Measurements from ENCODE around the gene MT1A.

The MT1A gene

DNA sequence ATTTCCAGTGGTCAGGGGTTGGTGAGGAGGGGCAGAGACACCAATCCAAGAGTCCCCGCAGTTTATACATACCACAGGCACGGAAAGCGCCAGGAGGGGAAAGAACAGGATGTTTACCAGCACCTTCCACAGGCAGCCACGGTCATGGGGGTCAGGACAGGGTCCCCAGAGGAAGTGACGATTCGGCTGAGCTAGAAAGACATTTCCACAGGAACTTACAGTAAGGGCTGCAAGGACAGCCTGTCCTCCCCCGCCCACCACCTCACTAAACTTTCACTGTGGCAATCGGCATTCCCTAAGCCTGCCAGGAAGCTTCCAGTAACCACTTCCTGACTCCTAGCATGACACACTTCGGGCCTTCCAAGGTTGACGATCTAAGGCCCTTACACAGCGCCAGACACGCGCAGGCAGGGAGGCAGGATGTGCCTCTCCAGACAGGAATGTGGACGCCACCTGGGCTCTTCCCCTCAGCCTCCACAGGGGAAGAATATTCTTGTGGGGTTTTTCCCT is 31.3 kb upstream of the MT1A start:
- no peak overlapping the region for H3K4me3 ChIP-seq (ENCODE audit: low read depth, low read length)
- DNase-seq (ENCODE audit: low read depth), result no peak
- TF ChIP-seq, protein P1, sequence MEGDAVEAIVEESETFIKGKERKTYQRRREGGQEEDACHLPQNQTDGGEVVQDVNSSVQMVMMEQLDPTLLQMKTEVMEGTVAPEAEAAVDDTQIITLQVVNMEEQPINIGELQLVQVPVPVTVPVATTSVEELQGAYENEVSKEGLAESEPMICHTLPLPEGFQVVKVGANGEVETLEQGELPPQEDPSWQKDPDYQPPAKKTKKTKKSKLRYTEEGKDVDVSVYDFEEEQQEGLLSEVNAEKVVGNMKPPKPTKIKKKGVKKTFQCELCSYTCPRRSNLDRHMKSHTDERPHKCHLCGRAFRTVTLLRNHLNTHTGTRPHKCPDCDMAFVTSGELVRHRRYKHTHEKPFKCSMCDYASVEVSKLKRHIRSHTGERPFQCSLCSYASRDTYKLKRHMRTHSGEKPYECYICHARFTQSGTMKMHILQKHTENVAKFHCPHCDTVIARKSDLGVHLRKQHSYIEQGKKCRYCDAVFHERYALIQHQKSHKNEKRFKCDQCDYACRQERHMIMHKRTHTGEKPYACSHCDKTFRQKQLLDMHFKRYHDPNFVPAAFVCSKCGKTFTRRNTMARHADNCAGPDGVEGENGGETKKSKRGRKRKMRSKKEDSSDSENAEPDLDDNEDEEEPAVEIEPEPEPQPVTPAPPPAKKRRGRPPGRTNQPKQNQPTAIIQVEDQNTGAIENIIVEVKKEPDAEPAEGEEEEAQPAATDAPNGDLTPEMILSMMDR (IDR thresholded peaks at IDR 0.05; ENCODE audit: control insufficient read depth, extremely low read depth, insufficient read depth), result no peak

DNA sequence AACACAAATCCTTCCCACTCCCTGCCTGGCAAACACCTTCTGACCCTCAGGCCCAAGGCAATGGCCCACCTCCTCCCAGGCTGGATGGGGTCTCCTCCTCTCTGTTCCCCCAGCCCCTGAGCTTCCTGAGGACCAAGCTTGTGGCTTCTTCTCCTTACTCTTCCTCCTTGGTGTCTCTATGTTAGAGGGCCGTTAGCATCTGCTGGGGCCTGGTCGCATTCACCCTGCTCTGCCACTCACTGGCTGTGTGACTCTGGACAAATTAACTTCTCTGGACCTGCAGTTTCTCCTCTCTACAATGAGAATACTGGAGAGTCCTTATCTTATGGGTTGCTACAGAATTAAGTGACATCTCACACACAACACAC is 30.8 kb upstream of the MT1A start:
- H3K4me3 ChIP-seq (ENCODE audit: low read depth, low read length), result peak overlapping the region; percentile 30; the same call in 1 of the 2 replicates
- no peak for DNase-seq (ENCODE audit: low read depth)
- TF ChIP-seq, protein P1 (IDR thresholded peaks at IDR 0.05; ENCODE audit: control insufficient read depth, extremely low read depth, insufficient read depth), result no peak

DNA sequence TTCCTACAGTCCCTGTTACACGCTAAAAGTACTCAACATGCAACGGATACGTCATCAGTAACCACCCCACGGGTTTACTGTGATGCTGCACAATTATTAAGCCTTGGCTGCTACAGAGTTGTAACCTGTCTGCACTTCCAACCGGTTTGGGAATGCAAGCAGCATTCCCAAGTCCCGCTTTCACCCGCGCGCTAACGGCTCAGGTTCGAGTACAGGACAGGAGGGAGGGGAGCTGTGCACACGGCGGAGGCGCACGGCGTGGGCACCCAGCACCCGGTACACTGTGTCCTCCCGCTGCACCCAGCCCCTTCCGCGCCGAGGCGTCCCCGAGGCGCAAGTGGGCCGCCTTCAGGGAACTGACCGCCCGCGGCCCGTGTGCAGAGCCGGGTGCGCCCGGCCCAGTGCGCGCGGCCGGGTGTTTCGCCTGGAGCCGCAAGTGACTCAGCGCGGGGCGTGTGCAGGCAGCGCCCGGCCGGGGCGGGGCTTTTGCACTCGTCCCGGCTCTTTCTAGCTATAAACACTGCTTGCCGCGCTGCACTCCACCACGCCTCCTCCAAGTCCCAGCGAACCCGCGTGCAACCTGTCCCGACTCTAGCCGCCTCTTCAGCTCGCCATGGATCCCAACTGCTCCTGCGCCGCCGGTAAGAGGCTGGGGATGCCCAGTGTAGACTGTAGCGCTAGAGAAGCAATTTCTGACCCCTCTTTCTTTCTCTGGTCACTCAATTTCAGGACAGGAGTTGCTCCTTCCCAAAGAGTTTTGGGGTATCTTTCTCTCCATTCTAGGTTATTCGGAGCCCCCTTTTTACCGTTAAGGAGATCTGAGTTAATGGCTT is 30.2 kb upstream of the MT1A start, which contains the start of gene MT2A:
Gene MT2A (plus strand): TSS at position 542 of the 833 bp plus-strand sequence. CDS start 72 bp downstream, at position 614.
- peak; percentile 92 for DNase-seq (ENCODE audit: low read depth)

GRCh38 chr16:56608876-56609462 is 29.5 kb upstream of the MT1A start:
- TF ChIP-seq, protein P1 (IDR thresholded peaks at IDR 0.05; ENCODE audit: control insufficient read depth, extremely low read depth, insufficient read depth), result peak; percentile 21
- peak overlapping the region; percentile 59 for H3K4me3 ChIP-seq (ENCODE audit: low read depth, low read length)
- DNase-seq (ENCODE audit: low read depth), result no peak

More for the DNA sequence above, 30.2 kb upstream of the MT1A start, which contains the start of gene MT2A:
- TF ChIP-seq, protein P1 (IDR thresholded peaks at IDR 0.05; ENCODE audit: control insufficient read depth, extremely low read depth, insufficient read depth), result no peak
- peak within 1 kb of the TSS; percentile 59 for H3K4me3 ChIP-seq (ENCODE audit: low read depth, low read length)

- H3K4me3 ChIP-seq (ENCODE audit: low read depth, low read length), result peak overlapping the region; percentile 59
- no peak for DNase-seq (ENCODE audit: low read depth)
- TF ChIP-seq, protein P1 (IDR thresholded peaks at IDR 0.05; ENCODE audit: control insufficient read depth, extremely low read depth, insufficient read depth), result no peak
These were observed 29.0 kb upstream of the MT1A start for GRCh38 chr16:56609463-56609921.

DNA sequence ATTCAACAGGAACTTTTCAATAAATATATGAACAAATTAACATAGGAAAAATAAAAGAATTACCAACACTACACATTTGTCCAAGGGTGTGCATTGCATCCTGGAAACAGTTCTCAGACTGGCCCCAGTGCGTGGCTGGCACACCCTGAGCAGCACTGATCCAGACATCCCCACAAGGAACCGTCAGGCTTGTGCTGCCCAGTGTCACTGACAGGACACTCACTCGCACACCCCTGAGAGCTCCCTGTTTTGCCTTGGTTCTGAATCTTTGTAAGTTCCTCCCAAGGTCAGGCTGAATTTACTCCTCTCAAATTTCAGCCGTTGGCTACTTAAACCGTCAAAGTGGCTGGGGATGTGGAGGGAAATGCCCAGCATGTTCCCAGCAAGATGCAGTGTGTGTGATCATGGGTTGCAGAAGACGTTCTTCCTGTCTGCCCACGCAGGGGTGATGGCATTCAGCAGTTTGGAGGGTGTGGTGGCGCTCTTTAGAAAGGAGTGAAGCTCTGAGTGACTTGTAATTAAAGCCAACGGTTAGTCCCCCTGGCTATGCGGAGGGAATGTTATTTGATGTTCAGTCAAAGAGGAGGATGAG is 28.4 kb upstream of the MT1A start:
- DNase-seq (ENCODE audit: low read depth), result no peak
- no peak overlapping the region for H3K4me3 ChIP-seq (ENCODE audit: low read depth, low read length)
- TF ChIP-seq, protein P1 (IDR thresholded peaks at IDR 0.05; ENCODE audit: control insufficient read depth, extremely low read depth, insufficient read depth), result no peak

Data from LNCaP clone FGC (cell line).